Measurements from ENCODE around the gene TMEM218. TPM values are rescaled to one million over a fixed set of nuclear protein-coding genes. Genes with fewer than 3 reads are reported as not detected.

The TMEM218 gene
- total and polyA plus RNA-seq, 2 of the 8 experiments (the other 6 are each of a cell fraction or from before 2014, with no cell fraction given) = 17.0 to 33.5 TPM

GRCh38 chr11:125123947-125124617 lies 12.7 kb upstream of the TMEM218 start (continued):
- TF ChIP-seq YY1 (IDR thresholded peaks at IDR 0.05; ENCODE audit: low read depth, low read length) = peak; percentile 50; the same call in 1 of the 2 replicates
